OCI-LY7 (cell line): ENCODE results near the gene NUP43.

Experiments used
- EZH2phosphoT487 ChIP-seq: fragments of 200-600 bp; sonication (generic); IDR thresholded peaks from 2 replicates; pipeline ENCODE4 v1.6.1; 2018; ENCODE audit warnings: low read depth, borderline replicate concordance, mild to moderate bottlenecking, mixed run types, antibody characterized with exemption, low read length, moderate library complexity, mixed read lengths
- TF ChIP-seq, protein P1 (sequence below): fragments of 200-600 bp; sonication (generic); conservative IDR thresholded peaks from 2 replicates; pipeline ENCODE4 v1.5.1; 2014; ENCODE audit warnings: mild to moderate bottlenecking, antibody characterized with exemption, low read length, moderate library complexity, mixed read lengths

DNA sequence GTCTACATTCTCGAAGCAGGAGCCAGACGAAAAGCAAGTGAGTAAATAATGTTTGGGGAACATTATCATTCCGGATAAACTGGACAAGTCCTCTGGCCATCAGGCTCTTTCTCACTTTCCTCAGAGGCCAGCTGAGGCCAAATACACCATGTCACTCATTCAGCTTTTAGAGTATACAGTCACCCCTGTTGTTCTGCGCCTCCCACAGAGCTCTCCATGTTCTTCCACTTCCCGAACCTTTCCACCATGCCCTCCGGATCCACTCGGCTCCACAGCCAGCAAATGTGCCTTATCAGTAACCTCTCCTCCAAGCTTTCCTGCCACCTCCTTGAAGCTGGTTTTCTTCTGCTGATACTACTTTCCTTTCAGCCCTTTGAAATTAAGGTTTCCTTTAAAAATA is 60.1 kb downstream of the NUP43 start:
- TF ChIP-seq, protein P1, sequence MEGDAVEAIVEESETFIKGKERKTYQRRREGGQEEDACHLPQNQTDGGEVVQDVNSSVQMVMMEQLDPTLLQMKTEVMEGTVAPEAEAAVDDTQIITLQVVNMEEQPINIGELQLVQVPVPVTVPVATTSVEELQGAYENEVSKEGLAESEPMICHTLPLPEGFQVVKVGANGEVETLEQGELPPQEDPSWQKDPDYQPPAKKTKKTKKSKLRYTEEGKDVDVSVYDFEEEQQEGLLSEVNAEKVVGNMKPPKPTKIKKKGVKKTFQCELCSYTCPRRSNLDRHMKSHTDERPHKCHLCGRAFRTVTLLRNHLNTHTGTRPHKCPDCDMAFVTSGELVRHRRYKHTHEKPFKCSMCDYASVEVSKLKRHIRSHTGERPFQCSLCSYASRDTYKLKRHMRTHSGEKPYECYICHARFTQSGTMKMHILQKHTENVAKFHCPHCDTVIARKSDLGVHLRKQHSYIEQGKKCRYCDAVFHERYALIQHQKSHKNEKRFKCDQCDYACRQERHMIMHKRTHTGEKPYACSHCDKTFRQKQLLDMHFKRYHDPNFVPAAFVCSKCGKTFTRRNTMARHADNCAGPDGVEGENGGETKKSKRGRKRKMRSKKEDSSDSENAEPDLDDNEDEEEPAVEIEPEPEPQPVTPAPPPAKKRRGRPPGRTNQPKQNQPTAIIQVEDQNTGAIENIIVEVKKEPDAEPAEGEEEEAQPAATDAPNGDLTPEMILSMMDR: no peak
- no peak for TF ChIP-seq EZH2phosphoT487
